ENCODE data around the gene RGS6.

The RGS6 gene

DNA sequence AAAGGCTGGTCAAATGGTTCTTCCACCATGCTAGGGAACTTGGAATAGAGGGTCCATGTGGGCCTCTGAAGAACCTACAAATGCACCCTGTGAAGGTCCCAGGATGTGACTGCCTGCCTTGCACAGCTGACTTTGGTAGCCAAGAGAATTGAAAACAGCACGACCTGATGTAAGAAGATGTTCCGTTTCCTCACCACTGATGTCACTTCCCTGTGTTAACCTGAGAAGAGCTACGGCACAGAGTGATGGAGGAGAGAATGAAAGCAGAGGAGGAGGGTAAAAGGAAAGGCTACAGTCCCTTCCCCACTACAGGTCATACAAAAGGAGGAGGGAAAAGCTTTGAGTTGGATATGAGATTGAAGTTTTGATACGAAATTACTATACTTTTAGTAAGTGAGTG is 328.8 kb downstream of the RGS6 start:
- H3K4ac ChIP-seq (ENCODE audit: low read depth, low read length), result no peak overlapping the region
- DNase-seq, result no peak
- no peak overlapping the region for H2AK5ac ChIP-seq (ENCODE audit: low read length)
- no peaks in the 10 kb centered on the region for H3K4me1 ChIP-seq (ENCODE audit: control insufficient read depth in 1 of 2, insufficient read depth in 2 of 2, low read length in 2 of 2)
- H3K36me3 ChIP-seq (ENCODE audit: control insufficient read depth in 1 of 2, insufficient read depth in 2 of 2, low read length in 2 of 2), result no peaks in the 10 kb centered on the region
- peaks cover 3% of the 10 kb centered on the region for H3K9me3 ChIP-seq (ENCODE audit: insufficient read depth, low read depth, low read length)
- H2BK120ac ChIP-seq (ENCODE audit: insufficient read depth, low read length, poor library complexity), result no peak overlapping the region
- H3K14ac ChIP-seq (ENCODE audit: low read length), result no peak overlapping the region
- H2BK12ac ChIP-seq (ENCODE audit: low read length), result no peak overlapping the region
- no peak overlapping the region for H2BK5ac ChIP-seq (ENCODE audit: low read depth, low read length, poor library complexity)
- no CpG with 5 or more reads among the region's 4 CpGs for WGBS (ENCODE audit: extremely low coverage, insufficient coverage, insufficient read length)
- no peak overlapping the region for H4K91ac ChIP-seq (ENCODE audit: low read depth, low read length)
- H3K27me3 ChIP-seq (ENCODE audit: insufficient read depth, low read length), result no peaks in the 10 kb centered on the region
- no peak overlapping the region for H4K12ac ChIP-seq (ENCODE audit: low read depth, low read length)
- no peaks in the 10 kb centered on the region for H3K79me2 ChIP-seq (ENCODE audit: control insufficient read depth, insufficient read depth, low read length, poor library complexity)
- H4K8ac ChIP-seq (ENCODE audit: low read depth, low read length), result no peak overlapping the region
- H3K4me3 ChIP-seq (ENCODE audit: low read depth, low read length), result no peak overlapping the region
- no peak overlapping the region for H3K4me2 ChIP-seq (ENCODE audit: low read length)
- no peak overlapping the region for H3K27ac ChIP-seq (ENCODE audit: low read depth, low read length)
- no peaks in the 10 kb centered on the region for H3K79me1 ChIP-seq (ENCODE audit: low read length)
- no peak overlapping the region for H3K18ac ChIP-seq (ENCODE audit: low read length)
- H3K23ac ChIP-seq (ENCODE audit: low read length), result no peak overlapping the region
- no peak overlapping the region for H3K9ac ChIP-seq (ENCODE audit: low read length)
- H2AFZ ChIP-seq (ENCODE audit: insufficient read depth, low read length, poor library complexity), result no peak overlapping the region

DNA sequence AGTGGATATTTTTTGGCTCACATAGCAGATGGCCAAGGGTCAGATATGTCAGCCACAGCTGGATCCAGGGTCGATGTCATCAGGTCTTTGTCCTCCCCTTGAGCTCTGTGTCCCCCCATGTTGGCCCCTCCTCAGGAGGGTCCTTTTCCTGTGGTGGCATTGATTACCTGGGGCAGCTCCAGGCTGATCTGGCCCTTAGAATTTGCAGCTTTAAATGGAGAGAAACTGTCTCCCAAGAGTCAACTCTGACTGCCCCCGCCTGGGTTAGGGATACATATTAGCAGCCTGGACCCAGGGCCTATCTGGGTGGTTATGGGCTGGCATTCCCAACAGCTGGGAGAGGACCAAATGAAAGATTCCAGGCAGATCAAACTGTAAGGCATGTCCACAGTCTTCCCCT is 330.5 kb downstream of the RGS6 start:
- H2BK120ac ChIP-seq (ENCODE audit: insufficient read depth, low read length, poor library complexity), result no peak overlapping the region
- H4K12ac ChIP-seq (ENCODE audit: low read depth, low read length), result no peak overlapping the region
- WGBS (ENCODE audit: extremely low coverage, insufficient coverage, insufficient read length), result no CpG with 5 or more reads among the region's 2 CpGs
- H3K9me3 ChIP-seq (ENCODE audit: insufficient read depth, low read depth, low read length), result peaks cover 3% of the 10 kb centered on the region
- no peaks in the 10 kb centered on the region for H3K79me2 ChIP-seq (ENCODE audit: control insufficient read depth, insufficient read depth, low read length, poor library complexity)
- no peak overlapping the region for H3K4me3 ChIP-seq (ENCODE audit: low read depth, low read length)
- no peak overlapping the region for H3K18ac ChIP-seq (ENCODE audit: low read length)
- no peak overlapping the region for H3K9ac ChIP-seq (ENCODE audit: low read length)
- H3K14ac ChIP-seq (ENCODE audit: low read length), result no peak overlapping the region
- H3K4ac ChIP-seq (ENCODE audit: low read depth, low read length), result no peak overlapping the region
- no peak overlapping the region for H4K91ac ChIP-seq (ENCODE audit: low read depth, low read length)
- no peaks in the 10 kb centered on the region for H3K36me3 ChIP-seq (ENCODE audit: control insufficient read depth in 1 of 2, insufficient read depth in 2 of 2, low read length in 2 of 2)
- no peaks in the 10 kb centered on the region for H3K27me3 ChIP-seq (ENCODE audit: insufficient read depth, low read length)
- no peak overlapping the region for H3K4me2 ChIP-seq (ENCODE audit: low read length)
- no peak overlapping the region for H2AK5ac ChIP-seq (ENCODE audit: low read length)
- H4K8ac ChIP-seq (ENCODE audit: low read depth, low read length), result no peak overlapping the region
- no peak for DNase-seq
- H2BK12ac ChIP-seq (ENCODE audit: low read length), result no peak overlapping the region
- no peaks in the 10 kb centered on the region for H3K4me1 ChIP-seq (ENCODE audit: control insufficient read depth in 1 of 2, insufficient read depth in 2 of 2, low read length in 2 of 2)
- no peak overlapping the region for H2BK5ac ChIP-seq (ENCODE audit: low read depth, low read length, poor library complexity)
- H3K23ac ChIP-seq (ENCODE audit: low read length), result no peak overlapping the region
- no peak overlapping the region for H2AFZ ChIP-seq (ENCODE audit: insufficient read depth, low read length, poor library complexity)
- H3K79me1 ChIP-seq (ENCODE audit: low read length), result no peaks in the 10 kb centered on the region
- no peak overlapping the region for H3K27ac ChIP-seq (ENCODE audit: low read depth, low read length)

GRCh38 chr14:72264716-72265115 is 332.5 kb downstream of the RGS6 start:
- H3K4me2 ChIP-seq (ENCODE audit: low read length), result no peak overlapping the region
- H4K12ac ChIP-seq (ENCODE audit: low read depth, low read length), result no peak overlapping the region
- H3K9me3 ChIP-seq (ENCODE audit: insufficient read depth, low read depth, low read length), result peaks cover 3% of the 10 kb centered on the region
- WGBS (ENCODE audit: extremely low coverage, insufficient coverage, insufficient read length), result no CpG with 5 or more reads among the region's 5 CpGs
- no peaks in the 10 kb centered on the region for H3K27me3 ChIP-seq (ENCODE audit: insufficient read depth, low read length)
- H3K36me3 ChIP-seq (ENCODE audit: control insufficient read depth in 1 of 2, insufficient read depth in 2 of 2, low read length in 2 of 2), result no peaks in the 10 kb centered on the region
- no peaks in the 10 kb centered on the region for H3K4me1 ChIP-seq (ENCODE audit: control insufficient read depth in 1 of 2, insufficient read depth in 2 of 2, low read length in 2 of 2)
- H3K18ac ChIP-seq (ENCODE audit: low read length), result no peak overlapping the region
- no peaks in the 10 kb centered on the region for H3K79me2 ChIP-seq (ENCODE audit: control insufficient read depth, insufficient read depth, low read length, poor library complexity)
- H3K4me3 ChIP-seq (ENCODE audit: low read depth, low read length), result no peak overlapping the region
- no peak overlapping the region for H2BK12ac ChIP-seq (ENCODE audit: low read length)
- H2BK120ac ChIP-seq (ENCODE audit: insufficient read depth, low read length, poor library complexity), result no peak overlapping the region
- no peak overlapping the region for H2AFZ ChIP-seq (ENCODE audit: insufficient read depth, low read length, poor library complexity)
- H2AK5ac ChIP-seq (ENCODE audit: low read length), result no peak overlapping the region
- no peak for DNase-seq
- no peak overlapping the region for H3K14ac ChIP-seq (ENCODE audit: low read length)
- H3K9ac ChIP-seq (ENCODE audit: low read length), result no peak overlapping the region
- no peak overlapping the region for H4K8ac ChIP-seq (ENCODE audit: low read depth, low read length)
- no peak overlapping the region for H2BK5ac ChIP-seq (ENCODE audit: low read depth, low read length, poor library complexity)
- no peak overlapping the region for H3K4ac ChIP-seq (ENCODE audit: low read depth, low read length)
- no peak overlapping the region for H3K23ac ChIP-seq (ENCODE audit: low read length)
- no peak overlapping the region for H3K27ac ChIP-seq (ENCODE audit: low read depth, low read length)
- no peak overlapping the region for H4K91ac ChIP-seq (ENCODE audit: low read depth, low read length)
- no peaks in the 10 kb centered on the region for H3K79me1 ChIP-seq (ENCODE audit: low read length)

DNA sequence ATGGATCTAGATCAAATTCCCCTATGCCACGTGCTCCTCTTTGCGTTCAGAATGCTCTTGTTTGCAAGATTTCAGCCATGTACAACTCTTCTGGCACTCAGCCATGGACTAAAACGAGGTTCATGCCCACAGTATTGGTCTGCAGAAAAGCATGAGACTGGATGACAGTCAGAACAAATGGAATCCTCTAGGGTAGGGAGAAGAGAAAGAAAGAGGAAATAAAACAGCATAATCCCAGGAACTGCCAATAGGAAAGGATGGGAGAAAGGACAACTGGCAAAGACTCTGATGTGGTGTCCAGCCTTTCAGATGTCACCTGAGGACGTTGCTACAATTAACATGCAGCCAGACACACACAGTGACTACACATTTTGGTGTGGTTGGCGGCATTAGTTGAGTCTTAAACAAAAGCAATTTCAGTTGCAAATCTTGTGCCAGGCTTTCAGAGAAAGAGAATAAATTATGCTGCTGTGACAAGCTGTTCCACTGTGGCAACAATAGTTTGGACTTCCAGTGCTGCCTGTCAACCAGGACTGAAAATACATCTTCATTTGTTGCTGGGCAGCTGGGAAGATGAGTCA is 338.0 kb downstream of the RGS6 start:
- H4K8ac ChIP-seq (ENCODE audit: low read depth, low read length), result no peak overlapping the region
- no peak overlapping the region for H4K91ac ChIP-seq (ENCODE audit: low read depth, low read length)
- H3K4me2 ChIP-seq (ENCODE audit: low read length), result no peak overlapping the region
- H3K9ac ChIP-seq (ENCODE audit: low read length), result no peak overlapping the region
- no peak overlapping the region for H3K4me3 ChIP-seq (ENCODE audit: low read depth, low read length)
- no CpG with 5 or more reads among the region's 5 CpGs for WGBS (ENCODE audit: extremely low coverage, insufficient coverage, insufficient read length)
- no peak overlapping the region for H3K4ac ChIP-seq (ENCODE audit: low read depth, low read length)
- no peak overlapping the region for H3K23ac ChIP-seq (ENCODE audit: low read length)
- H3K4me1 ChIP-seq (ENCODE audit: control insufficient read depth in 1 of 2, insufficient read depth in 2 of 2, low read length in 2 of 2), result no peaks in the 10 kb centered on the region
- H3K36me3 ChIP-seq (ENCODE audit: control insufficient read depth in 1 of 2, insufficient read depth in 2 of 2, low read length in 2 of 2), result no peaks in the 10 kb centered on the region
- H4K12ac ChIP-seq (ENCODE audit: low read depth, low read length), result no peak overlapping the region
- no peak overlapping the region for H3K18ac ChIP-seq (ENCODE audit: low read length)
- H2BK120ac ChIP-seq (ENCODE audit: insufficient read depth, low read length, poor library complexity), result no peak overlapping the region
- H3K27me3 ChIP-seq (ENCODE audit: insufficient read depth, low read length), result no peaks in the 10 kb centered on the region
- H3K9me3 ChIP-seq (ENCODE audit: insufficient read depth, low read depth, low read length), result no peaks in the 10 kb centered on the region
- no peak overlapping the region for H3K14ac ChIP-seq (ENCODE audit: low read length)
- no peaks in the 10 kb centered on the region for H3K79me2 ChIP-seq (ENCODE audit: control insufficient read depth, insufficient read depth, low read length, poor library complexity)
- no peak overlapping the region for H2BK12ac ChIP-seq (ENCODE audit: low read length)
- DNase-seq, result no peak
- H3K27ac ChIP-seq (ENCODE audit: low read depth, low read length), result no peak overlapping the region
- no peaks in the 10 kb centered on the region for H3K79me1 ChIP-seq (ENCODE audit: low read length)
- H2AFZ ChIP-seq (ENCODE audit: insufficient read depth, low read length, poor library complexity), result no peak overlapping the region
- no peak overlapping the region for H2BK5ac ChIP-seq (ENCODE audit: low read depth, low read length, poor library complexity)
- H2AK5ac ChIP-seq (ENCODE audit: low read length), result no peak overlapping the region
